K562 (cell line): Measurements from ENCODE around the gene SYVN1. TPM values are rescaled to one million over a fixed set of nuclear protein-coding genes. Genes with fewer than 3 reads are reported as not detected.

Experiments used
- BHLHE40 ChIP-seq: IDR thresholded peaks from 2 replicates; pipeline ENCODE4 v1.6.1; 2011; ENCODE audit warnings: low read length, improper control_type of control experiment
- CGGBP1 ChIP-seq: fragments of 250-450 bp; sonication (Bioruptor Pico); IDR thresholded peaks from 2 replicates; pipeline ENCODE4 v1.9.0; 2021; ENCODE audit warnings: mild to moderate bottlenecking
- HMG20A ChIP-seq: fragments of 450-650 bp; formaldehyde crosslinking; conservative IDR thresholded peaks from 2 replicates; pipeline ENCODE4 v1.4.0; 2020; ENCODE audit warnings: mild to moderate bottlenecking, mixed read lengths
- KAT8 ChIP-seq: fragments of 450-650 bp; IDR thresholded peaks from 2 replicates; pipeline ENCODE4 v1.6.1; 2016; ENCODE audit warnings: low read depth, mild to moderate bottlenecking
- KLF1 ChIP-seq: fragments of 450-650 bp; IDR thresholded peaks from 2 replicates; pipeline ENCODE4 v1.6.1; 2016; ENCODE audit warnings: missing genetic modification characterization, missing compliant biosample characterization
- NONO ChIP-seq, 2 experiments: fragments of 200-400 bp in 1 of 2; fragments of 450-650 bp in 1 of 2; formaldehyde crosslinking in 1 of 2; IDR thresholded peaks; 2 replicates each; pipeline ENCODE4 v1.6.1; 2017; ENCODE audit warnings: low read depth in 2 of 2, mild to moderate bottlenecking in 2 of 2, moderate library complexity in 2 of 2, low read length in 1 of 2
- SP2 ChIP-seq: IDR thresholded peaks from 2 replicates; pipeline ENCODE4 v1.6.1; 2011; ENCODE audit warnings: mild to moderate bottlenecking, low read depth, low read length, moderate library complexity; ENCODE audit not compliant: poor library complexity, severe bottlenecking; ENCODE audit errors: extremely low read depth
- ZBTB9 ChIP-seq: fragments of 450-650 bp; formaldehyde crosslinking; IDR thresholded peaks from 2 replicates; pipeline ENCODE4 v1.4.0; 2020; ENCODE audit warnings: mild to moderate bottlenecking, moderate library complexity
- ZFP1 ChIP-seq: fragments of 450-650 bp; formaldehyde crosslinking; IDR thresholded peaks from 2 replicates; pipeline ENCODE4 v1.4.0; 2020; ENCODE audit warnings: mild to moderate bottlenecking, mixed read lengths
- ZNF124 ChIP-seq: sonication (generic); formaldehyde crosslinking; IDR thresholded peaks from 2 replicates; pipeline ENCODE4 v1.8.1; 2022; ENCODE audit warnings: missing genetic modification reagents
- ZNF695 ChIP-seq: fragments of 450-650 bp; formaldehyde crosslinking; IDR thresholded peaks from 2 replicates; pipeline ENCODE4 v1.4.0; 2020; ENCODE audit warnings: mild to moderate bottlenecking, moderate library complexity
- ZZZ3 ChIP-seq: fragments of 450-650 bp; IDR thresholded peaks from 2 replicates; pipeline ENCODE4 v1.6.1; 2016; ENCODE audit warnings: antibody characterized with exemption, mild to moderate bottlenecking, moderate library complexity
- polyA plus RNA-seq, 8 experiments: library from polyadenylated mRNA; depleted of rRNA in 4 of 8; stranded (reverse) in 5 of 8; unstranded in 3 of 8; fragments of >200 nt; fragmentation: Nextera tagmentation in 2 of 8; fragmentation: Illumina TruSeq in 1 of 8; extraction: Ambion mirVana in 2 of 8; extraction: Trizol in 1 of 8; gene quantifications; 2 replicates each; pipeline versions ENCODE4 v1.2.1 to v1.2.3, GENCODE V29; 2011 to 2014; ENCODE audit warnings: inconsistent platforms in 1 of 8, missing spikeins in 1 of 8
- total RNA-seq, 7 experiments: library from RNA; depleted of rRNA in 6 of 7; stranded (reverse); fragments of >200 nt in 6 of 7; fragmentation: Illumina TruSeq in 2 of 7; extraction: Trizol in 2 of 7; gene quantifications; 2 replicates each; pipeline versions ENCODE4 v1.2.1 to v1.2.3, GENCODE V29; 2011 to 2021; ENCODE audit warnings: low replicate concordance in 1 of 7
- TF ChIP-seq, protein P1 (sequence below): fragments of 250-450 bp; sonication (Bioruptor Pico); IDR thresholded peaks from 2 replicates; pipeline ENCODE4 v1.5.0; 2020; ENCODE audit warnings: mild to moderate bottlenecking
- TF ChIP-seq, protein P2 (sequence below): fragments of 450-650 bp; IDR thresholded peaks from 2 replicates; pipeline ENCODE4 v1.7.0; 2016; ENCODE audit warnings: borderline replicate concordance
- TF ChIP-seq, protein P3 (sequence below): fragments of 450-650 bp; IDR thresholded peaks from 2 replicates; pipeline ENCODE4 v1.6.1; 2018; ENCODE audit not compliant: partially characterized antibody
- TF ChIP-seq, protein P4 (sequence below), 2 experiments: fragments of 250-450 bp in 1 of 2; fragments of 450-650 bp in 1 of 2; sonication (Bioruptor Pico) in 1 of 2; IDR thresholded peaks; 2 replicates each; pipeline versions ENCODE4 v1.6.1 to v1.8.0; 2016 to 2021; ENCODE audit warnings: mild to moderate bottlenecking in 2 of 2, moderate library complexity in 2 of 2, missing compliant biosample characterization in 1 of 2, missing genetic modification characterization in 1 of 2

Gene SYVN1
- total and polyA plus RNA-seq, 9 of the 15 experiments (the other 6 are each of a cell fraction or from before 2014, with no cell fraction given), result 0.41 to 47.4 (median 9.9) TPM

DNA sequence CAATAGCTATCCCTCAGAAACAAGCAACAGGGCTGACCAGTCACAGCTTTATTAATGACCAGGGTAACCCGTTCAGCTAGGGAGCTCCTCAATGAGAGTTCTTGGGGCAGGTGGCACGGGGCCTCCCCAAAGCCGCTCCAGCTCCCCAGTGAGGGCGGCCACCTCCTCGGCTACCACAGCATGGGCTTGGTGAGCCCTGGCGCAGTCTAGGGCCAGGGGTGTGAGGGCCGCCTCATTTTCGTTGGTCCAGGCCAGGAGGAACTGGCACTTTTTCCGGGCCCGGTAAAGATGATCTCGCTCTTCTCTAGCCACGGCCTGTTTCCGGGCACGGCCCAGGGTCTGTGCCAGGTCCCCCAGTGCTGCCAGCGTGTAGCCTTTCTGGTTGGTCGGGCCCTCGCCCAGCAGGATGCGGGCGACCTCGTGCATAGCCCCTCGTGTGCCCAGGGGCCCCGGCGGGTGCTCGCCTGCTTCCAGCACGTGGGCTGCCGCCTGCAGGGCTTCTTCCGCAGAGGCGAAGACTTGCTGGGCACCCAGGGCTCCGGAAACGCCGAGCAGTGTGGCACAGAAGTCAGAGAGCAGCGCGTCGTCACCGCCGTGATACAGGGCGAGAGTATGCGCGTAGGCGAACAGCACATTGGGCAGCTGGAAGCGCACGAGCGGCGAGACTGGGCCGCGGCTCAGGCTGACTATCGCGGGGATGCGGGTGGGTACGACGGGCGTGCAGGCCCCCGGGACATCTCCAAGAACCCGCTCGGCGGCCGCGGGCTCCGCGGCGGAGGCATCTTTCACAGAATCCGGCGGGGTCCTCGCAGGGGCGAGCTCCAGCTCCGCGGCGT lies 17.7 kb downstream of the SYVN1 start (continued):
- TF ChIP-seq BHLHE40 (peak; percentile 25; the same call in 1 of the 2 replicates), ZFP1 (no peak), SP2 (no peak), NONO (IDR thresholded peaks at IDR 0.05; ENCODE audit: low read depth in 2 of 2, low read length in 1 of 2) (no peak), HMG20A (CRISPR knock-in tag) (no peak), KAT8 (no peak), ZNF124 (no peak), CGGBP1 (CRISPR knock-in tag) (no peak), ZNF695 (CRISPR knock-in tag) (no peak), ZZZ3 (no peak), KLF1 (tag) (no peak), ZBTB9 (CRISPR knock-in tag) (no peak; the same call in 1 of the 2 replicates)
- TF ChIP-seq, protein P1, sequence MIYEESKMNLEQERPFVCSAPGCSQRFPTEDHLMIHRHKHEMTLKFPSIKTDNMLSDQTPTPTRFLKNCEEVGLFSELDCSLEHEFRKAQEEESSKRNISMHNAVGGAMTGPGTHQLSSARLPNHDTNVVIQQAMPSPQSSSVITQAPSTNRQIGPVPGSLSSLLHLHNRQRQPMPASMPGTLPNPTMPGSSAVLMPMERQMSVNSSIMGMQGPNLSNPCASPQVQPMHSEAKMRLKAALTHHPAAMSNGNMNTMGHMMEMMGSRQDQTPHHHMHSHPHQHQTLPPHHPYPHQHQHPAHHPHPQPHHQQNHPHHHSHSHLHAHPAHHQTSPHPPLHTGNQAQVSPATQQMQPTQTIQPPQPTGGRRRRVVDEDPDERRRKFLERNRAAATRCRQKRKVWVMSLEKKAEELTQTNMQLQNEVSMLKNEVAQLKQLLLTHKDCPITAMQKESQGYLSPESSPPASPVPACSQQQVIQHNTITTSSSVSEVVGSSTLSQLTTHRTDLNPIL (CRISPR knock-in tag), result no peak
- TF ChIP-seq, protein P2, sequence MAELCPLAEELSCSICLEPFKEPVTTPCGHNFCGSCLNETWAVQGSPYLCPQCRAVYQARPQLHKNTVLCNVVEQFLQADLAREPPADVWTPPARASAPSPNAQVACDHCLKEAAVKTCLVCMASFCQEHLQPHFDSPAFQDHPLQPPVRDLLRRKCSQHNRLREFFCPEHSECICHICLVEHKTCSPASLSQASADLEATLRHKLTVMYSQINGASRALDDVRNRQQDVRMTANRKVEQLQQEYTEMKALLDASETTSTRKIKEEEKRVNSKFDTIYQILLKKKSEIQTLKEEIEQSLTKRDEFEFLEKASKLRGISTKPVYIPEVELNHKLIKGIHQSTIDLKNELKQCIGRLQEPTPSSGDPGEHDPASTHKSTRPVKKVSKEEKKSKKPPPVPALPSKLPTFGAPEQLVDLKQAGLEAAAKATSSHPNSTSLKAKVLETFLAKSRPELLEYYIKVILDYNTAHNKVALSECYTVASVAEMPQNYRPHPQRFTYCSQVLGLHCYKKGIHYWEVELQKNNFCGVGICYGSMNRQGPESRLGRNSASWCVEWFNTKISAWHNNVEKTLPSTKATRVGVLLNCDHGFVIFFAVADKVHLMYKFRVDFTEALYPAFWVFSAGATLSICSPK, result no peak
- TF ChIP-seq, protein P3, sequence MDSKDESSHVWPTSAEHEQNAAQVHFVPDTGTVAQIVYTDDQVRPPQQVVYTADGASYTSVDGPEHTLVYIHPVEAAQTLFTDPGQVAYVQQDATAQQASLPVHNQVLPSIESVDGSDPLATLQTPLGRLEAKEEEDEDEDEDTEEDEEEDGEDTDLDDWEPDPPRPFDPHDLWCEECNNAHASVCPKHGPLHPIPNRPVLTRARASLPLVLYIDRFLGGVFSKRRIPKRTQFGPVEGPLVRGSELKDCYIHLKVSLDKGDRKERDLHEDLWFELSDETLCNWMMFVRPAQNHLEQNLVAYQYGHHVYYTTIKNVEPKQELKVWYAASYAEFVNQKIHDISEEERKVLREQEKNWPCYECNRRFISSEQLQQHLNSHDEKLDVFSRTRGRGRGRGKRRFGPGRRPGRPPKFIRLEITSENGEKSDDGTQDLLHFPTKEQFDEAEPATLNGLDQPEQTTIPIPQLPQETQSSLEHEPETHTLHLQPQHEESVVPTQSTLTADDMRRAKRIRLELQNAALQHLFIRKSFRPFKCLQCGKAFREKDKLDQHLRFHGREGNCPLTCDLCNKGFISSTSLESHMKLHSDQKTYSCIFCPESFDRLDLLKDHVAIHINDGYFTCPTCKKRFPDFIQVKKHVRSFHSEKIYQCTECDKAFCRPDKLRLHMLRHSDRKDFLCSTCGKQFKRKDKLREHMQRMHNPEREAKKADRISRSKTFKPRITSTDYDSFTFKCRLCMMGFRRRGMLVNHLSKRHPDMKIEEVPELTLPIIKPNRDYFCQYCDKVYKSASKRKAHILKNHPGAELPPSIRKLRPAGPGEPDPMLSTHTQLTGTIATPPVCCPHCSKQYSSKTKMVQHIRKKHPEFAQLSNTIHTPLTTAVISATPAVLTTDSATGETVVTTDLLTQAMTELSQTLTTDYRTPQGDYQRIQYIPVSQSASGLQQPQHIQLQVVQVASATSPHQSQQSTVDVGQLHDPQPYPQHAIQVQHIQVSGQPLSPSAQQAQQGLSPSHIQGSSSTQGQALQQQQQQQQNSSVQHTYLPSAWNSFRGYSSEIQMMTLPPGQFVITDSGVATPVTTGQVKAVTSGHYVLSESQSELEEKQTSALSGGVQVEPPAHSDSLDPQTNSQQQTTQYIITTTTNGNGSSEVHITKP, result no peak
- TF ChIP-seq, protein P4, sequence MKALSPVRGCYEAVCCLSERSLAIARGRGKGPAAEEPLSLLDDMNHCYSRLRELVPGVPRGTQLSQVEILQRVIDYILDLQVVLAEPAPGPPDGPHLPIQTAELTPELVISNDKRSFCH (CRISPR knock-in tag; IDR thresholded peaks at IDR 0.05), result no peak
- TF ChIP-seq, protein P4 (tag; IDR thresholded peaks at IDR 0.05), result no peak
